OCI-M2 (cell line): ENCODE measurements around the gene POLDIP2.

Experiments
- DNase-seq: peaks from one replicate; lab custom pipeline; 2025; ENCODE audit not compliant: unreplicated experiment; lab: John Stamatoyannopoulos, UW

POLDIP2 gene

DNA sequence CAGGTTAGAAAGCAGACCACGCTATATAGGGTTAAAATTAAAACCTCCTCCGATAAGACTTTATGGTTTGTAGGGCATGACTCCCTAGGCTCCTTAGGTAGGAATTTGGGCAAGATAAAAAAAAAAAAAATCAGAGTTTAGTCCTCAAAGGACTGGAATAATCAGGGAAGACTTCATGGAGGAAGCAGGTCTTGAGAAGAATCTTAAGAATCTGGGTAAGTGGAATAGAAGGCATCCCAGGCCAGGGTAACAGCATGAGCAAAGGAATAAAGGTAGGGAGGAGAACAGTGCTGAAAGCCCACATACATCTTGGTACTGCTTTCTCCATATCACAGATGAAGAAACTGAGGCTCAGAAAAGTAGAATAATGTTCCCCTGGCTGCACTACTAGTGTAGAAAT lies 33.2 kb upstream of the POLDIP2 start:
- DNase-seq = no peak

DNA sequence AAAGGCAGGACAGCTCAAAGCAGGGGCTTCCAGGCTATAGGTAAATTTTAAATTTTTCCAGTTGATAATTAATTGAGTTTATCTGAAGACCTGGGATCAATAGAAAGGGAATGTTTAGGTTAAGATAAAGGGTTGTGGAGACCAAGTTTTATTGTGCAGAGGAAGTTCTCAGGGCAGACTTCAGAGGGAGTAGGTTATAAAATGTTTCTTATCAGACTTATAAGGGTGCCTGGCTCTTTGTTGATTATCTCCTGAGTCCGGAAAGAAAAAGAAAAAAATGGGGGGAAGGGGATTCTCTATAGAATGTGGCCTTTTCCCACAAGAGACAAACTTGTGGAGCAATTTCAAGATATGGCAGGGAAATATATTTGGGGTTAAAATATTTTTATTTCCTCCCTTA lies 32.8 kb upstream of the POLDIP2 start:
- no peak for DNase-seq

DNA sequence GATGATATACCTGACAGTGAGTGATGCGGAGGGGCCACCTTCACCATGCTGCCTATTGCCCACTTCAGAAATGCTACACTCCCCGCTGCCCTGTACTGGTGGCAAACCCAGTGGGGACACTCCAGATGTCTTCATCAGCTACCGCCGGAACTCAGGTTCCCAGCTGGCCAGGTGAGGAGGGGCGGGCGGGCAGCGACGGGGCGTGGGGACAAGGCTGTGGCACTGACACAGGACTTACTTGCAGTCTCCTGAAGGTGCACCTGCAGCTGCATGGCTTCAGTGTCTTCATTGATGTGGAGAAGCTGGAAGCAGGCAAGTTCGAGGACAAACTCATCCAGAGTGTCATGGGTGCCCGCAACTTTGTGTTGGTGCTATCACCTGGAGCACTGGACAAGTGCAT lies 30.8 kb upstream of the POLDIP2 start:
- no peak for DNase-seq

GRCh38 chr17:28386391-28386790 lies 29.1 kb upstream of the POLDIP2 start:
- no peak for DNase-seq

- no peak for DNase-seq
Measured at GRCh38 chr17:28385406-28385805, 28.1 kb upstream of the POLDIP2 start.

DNA sequence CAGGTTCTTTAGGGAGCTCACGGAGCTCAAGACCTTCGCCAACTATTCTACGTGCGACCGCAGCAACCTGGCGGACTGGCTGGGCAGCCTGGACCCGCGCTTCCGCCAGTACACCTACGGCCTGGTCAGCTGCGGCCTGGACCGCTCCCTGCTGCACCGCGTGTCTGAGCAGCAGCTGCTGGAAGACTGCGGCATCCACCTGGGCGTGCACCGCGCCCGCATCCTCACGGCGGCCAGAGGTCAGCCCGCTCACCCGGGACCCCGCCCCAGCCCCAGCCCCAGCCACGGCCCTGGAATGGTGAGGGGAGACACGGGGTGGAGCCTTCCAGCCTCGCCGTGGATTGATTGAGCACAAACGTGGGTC lies 27.7 kb upstream of the POLDIP2 start:
- DNase-seq = no peak

DNA sequence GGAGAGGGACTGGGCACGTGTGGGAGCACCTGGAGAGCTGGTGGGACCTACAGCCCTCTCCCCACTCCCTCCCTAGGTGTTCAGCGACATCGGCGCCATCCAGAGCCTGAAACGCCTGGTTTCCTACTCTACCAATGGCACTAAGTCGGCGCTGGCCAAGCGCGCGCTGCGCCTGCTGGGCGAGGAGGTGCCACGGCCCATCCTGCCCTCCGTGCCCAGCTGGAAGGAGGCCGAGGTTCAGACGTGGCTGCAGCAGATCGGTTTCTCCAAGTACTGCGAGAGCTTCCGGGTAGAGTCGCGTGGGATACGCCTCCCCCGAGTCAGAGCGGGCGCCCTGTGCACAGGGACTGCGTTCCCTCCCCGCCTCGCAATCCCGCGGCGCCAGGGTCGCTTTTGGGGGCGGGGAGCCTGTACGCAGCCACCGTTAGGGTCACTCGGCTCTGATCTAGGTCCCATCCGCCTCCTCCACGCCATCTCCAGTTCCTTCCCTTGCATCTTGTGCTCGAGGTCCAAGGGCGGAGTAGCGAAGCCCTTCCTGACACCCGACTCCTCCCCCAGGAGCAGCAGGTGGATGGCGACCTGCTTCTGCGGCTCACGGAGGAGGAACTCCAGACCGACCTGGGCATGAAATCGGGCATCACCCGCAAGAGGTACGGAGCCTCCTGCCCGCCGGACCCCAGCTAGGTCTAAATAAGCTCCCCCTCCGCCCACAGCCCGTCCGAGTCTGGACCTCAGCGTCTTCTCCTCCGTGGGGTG lies 27.1 kb upstream of the POLDIP2 start:
- no peak for DNase-seq

DNA sequence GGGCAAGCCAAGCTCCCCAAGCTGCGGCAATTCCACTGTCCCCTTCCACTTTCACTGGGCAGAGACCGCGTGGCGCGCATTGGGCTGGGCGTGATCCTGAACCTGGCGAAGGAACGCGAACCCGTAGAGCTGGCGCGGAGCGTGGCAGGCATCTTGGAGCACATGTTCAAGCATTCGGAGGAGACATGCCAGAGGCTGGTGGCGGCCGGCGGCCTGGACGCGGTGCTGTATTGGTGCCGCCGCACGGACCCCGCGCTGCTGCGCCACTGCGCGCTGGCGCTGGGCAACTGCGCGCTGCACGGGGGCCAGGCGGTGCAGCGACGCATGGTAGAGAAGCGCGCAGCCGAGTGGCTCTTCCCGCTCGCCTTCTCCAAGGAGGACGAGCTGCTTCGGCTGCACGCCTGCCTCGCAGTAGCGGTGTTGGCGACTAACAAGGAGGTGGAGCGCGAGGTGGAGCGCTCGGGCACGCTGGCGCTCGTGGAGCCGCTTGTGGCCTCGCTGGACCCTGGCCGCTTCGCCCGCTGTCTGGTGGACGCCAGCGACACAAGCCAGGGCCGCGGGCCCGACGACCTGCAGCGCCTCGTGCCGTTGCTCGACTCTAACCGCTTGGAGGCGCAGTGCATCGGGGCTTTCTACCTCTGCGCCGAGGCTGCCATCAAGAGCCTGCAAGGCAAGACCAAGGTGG lies 24.0 kb upstream of the POLDIP2 start:
- no peak for DNase-seq

DNA sequence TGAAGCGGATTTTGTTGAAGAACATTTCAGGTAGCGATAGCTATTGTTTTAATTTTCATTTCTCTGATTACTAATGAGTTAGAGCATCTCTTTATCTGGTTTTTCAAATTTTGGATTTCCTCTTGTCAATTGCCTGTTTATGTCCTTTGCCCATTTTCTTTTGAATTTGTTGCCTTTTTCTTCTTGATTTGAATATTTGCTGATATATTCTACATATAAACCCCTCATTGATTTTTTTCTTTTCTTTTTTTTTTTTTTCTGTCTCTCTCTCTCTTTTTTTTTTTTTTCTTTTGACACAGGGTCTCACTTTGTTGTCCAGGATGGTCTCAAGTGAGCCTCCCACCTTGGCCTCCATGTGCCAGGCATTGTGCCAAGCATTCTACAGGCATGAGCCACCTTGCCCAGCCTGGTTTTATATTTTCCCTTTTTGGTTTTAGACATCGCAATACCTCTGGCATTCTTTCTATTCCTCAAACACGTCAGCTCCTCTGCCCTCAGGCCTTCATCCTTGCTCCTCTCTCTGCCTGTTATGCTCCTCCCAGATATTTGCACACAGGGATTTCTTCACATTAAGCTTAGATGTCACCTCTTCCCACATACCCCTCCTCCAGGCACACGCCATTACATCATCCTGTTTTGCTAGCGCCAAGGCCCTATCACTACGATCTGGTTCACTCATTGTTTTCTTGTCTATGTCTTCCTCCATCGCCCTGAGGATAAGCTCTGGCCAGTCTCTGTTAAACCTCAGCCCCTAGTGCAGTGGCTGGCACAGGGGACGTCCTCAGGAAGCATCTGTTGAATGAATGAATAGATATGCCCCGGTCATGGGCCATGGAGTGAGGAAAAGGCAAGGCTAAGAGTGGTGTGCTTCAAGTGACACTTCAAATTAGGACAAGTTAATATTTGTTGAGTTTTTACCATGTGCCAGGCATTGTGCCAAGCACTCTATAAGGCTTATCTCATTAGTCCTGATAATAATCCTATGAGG lies 22.8 kb upstream of the POLDIP2 start:
- no peak for DNase-seq

DNA sequence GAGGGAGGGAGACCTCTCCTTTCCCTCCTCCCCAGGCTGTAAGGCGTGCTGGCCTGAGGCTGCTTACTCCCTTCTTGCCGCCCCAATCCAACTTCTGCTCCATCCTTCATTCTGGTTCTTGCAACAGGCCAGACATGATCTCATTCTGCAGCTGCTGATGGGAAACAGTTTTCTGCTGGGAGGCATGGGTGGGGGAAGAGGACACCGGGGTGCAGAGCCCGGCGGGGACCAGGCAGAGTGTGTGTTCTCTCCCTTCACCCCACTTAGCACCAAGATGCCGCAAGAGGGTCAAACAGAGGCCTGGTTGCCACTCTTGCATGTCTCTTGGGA lies 15.6 kb upstream of the POLDIP2 start:
- no peak for DNase-seq

DNA sequence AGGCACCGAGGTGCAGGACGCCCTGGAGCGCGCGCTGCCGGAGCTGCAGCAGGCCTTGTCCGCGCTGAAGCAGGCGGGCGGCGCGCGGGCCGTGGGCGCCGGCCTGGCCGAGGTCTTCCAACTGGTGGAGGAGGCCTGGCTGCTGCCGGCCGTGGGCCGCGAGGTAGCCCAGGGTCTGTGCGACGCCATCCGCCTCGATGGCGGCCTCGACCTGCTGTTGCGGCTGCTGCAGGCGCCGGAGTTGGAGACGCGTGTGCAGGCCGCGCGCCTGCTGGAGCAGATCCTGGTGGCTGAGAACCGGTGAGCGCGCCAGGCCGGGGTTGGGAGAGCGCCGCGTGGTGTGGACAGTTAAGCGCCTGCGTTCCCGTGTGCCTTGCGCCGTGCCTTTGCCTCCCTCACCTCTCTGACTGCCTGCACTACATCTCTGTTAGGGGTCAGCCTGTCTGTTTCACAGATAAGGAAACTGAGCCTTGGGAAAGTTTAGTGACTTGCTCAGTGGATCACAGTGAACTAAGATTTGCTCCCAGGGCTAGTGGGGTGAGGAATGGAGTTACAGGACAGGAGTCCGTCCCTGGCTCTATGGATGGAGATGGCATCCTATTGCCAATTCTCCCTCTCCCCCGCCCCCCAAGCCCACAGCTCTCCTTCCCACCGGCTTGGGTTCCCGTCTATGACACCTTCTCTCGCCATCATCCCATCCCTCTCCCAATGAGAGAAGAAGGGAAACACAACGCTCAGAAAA lies 15.0 kb upstream of the POLDIP2 start:
- no peak for DNase-seq

DNA sequence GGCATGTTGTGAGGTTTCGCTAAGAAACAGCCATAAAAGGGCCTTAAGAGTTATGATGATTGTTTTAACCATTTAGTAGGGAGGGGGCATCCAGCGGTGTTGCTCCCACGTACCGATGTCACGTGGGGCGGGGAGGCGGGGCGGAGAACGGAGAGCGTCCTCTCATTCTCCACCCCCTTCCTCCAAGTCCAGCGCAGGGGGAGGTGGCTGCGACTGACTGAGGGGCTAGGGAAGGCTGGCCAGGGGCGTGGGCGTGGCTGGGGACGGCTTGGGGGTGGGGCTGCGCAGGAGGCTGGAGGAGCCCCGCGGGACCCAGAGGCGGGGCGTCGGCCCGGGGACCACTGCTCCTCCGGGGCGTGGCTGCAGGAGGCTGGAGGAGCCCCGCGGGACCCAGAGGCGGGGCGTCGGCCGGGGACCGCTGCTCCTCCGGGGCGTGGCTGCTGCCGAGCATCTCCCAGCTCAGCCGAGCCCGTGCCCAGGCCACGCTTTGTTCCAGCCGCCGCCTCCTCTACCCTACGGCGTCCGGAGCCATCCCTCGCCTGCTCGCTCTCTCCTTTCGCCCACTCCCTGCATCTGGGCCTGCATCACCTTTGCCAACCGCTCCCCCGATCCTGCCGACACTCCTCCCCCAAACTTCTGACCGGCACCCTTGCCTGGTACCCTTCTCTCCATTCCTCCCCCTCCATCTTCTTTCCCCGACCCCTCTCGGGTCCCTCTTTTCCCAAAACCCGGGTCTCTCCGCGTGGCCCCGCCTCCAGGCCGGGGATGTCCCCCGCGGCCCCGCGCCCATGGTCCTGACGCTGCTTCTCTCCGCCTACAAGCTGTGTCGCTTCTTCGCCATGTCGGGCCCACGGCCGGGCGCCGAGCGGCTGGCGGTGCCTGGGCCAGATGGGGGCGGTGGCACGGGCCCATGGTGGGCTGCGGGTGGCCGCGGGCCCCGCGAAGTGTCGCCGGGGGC lies 14.2 kb upstream of the POLDIP2 start, which contains the start of gene SARM1:
Gene SARM1, plus strand, starts transcription at position 450 of the 958 bp plus-strand sequence. Its CDS starts 339 bp downstream, at position 789.
- no peak for DNase-seq

GRCh38 chr17:28370744-28371103 lies 13.4 kb upstream of the POLDIP2 start:
- no peak for DNase-seq

DNA sequence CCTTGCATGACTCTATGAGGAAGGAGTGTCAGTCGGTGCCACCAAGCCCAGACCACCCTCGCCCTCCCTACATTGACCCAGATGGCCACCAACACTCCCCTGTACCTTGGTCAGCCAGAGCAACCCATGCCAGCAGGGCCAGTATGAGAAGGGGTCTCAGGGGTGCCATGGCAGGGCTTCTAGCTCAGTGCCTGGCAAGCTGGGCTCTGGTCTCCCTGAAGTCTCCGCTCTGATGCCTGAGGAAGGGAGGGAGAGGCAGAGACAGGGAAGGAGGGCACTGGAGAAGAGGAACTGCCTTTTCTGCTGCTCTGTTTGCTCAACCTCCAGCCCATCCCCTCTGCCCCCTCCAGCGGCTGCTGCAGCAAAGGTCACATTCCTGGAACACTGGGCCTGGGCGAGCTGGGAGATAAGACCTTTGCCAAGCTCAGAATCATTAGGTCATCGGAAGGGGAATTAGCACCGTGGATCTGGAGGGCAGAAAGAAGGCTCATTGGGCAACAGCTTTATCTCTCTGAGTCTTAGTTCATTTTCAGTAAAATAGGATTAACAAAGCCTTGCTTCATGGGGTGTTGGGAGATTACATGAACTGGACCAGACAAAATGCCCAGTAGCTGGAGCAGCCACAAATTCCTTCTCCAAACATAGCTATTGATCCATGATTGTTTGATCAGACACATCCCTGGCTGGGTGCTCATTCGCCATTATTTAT lies 12.9 kb upstream of the POLDIP2 start, which contains the start of gene VTN:
Gene VTN, minus strand, starts transcription at position 273 of the 709 bp plus-strand sequence. Its CDS starts 104 bp downstream, at position 169.
- DNase-seq = no peak

GRCh38 chr17:28369684-28370034 lies 12.3 kb upstream of the POLDIP2 start:
- DNase-seq = no peak

DNA sequence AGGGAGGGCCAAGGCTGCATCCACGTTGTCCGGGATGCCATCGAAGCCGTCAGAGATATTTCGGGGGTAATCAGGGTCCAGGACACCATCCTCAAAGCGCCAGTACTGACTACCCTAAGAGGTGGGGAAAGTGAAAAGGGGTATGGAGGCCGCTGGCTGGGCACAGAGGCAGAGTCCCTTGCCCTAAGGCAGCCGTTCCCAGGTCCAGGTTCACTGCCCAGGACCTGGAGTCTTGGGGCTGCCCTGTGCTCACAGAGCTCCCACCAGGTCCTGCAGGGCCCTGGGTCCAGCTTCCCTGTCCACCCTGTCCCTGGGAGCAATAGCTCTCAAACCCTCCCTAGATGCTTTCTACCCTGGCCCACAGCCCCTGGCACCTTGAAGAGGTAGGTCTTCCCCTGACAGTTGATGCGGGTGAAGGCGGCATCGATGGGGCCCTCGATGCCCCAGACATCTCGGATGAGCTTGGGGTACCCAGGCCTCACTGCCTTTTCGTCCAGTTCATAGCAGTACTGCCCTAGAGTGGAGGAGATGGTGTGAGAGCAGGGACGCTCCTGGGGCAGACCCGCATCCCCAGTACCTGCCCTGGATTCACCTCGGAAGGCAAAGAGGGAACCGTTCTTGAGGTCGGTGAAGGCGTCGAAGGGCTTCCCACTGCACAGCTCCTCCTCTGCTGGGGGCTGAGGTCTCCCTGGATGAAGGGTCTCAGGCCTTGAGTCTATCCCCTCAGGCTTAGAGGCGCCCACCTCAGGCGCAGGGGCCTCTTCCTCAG lies 11.8 kb upstream of the POLDIP2 start:
- no peak for DNase-seq

DNA sequence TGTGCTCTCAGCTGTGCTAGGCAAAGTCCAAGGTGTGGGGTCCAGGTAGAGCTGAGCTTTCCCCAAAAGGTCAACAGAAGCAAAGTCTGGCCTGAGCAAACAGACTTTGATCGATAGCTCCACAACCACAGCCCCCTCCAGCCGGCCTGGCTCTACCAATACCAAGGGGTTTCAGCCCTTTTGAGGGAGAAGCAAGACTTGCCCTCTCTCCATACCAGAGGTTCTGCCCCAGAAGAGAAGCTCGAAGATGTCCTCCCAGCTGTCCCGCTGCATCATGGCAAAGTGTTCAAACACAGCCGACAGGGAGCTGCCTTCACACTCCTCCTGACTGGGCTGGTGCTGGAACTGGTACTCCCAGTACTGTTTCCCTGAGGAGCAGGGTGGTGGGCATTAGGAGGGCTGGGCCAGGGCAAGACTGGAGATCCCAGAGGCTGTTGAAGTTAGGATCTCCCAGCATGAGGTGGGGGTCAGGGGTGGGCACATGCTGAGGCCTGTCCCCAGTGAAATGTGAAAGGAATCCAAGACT lies 11.0 kb upstream of the POLDIP2 start:
- no peak for DNase-seq

GRCh38 chr17:28367641-28368305 lies 10.4 kb upstream of the POLDIP2 start:
- no peak for DNase-seq
